ENCODE results near the gene DNAJC15. TPM values are rescaled to one million over a fixed set of nuclear protein-coding genes. Genes with fewer than 3 reads are reported as not detected.

Gene DNAJC15
- polyA plus RNA-seq (ENCODE audit: insufficient read length) = 19.1 TPM

GRCh38 chr13:43023289-43023963 is at the start of gene DNAJC15:
DNAJC15 (plus strand) TSS chr13:43023586; CDS start chr13:43023627, 41 bp downstream.
- DNase-seq = peak; percentile 90

GRCh38 chr13:42976066-42976465 is 47.3 kb upstream of the DNAJC15 start:
- DNase-seq = no peak

- DNase-seq = no peak
Observed at GRCh38 chr13:42977219-42977659, 46.1 kb upstream of the DNAJC15 start.

GRCh38 chr13:42981317-42981716 is 42.1 kb upstream of the DNAJC15 start:
- no peak for DNase-seq

GRCh38 chr13:42981853-42982252 is 41.5 kb upstream of the DNAJC15 start:
- DNase-seq = no peak

- DNase-seq = no peak
Observed at GRCh38 chr13:42984026-42984425, 39.4 kb upstream of the DNAJC15 start.

GRCh38 chr13:42984691-42985090 is 38.7 kb upstream of the DNAJC15 start:
- DNase-seq = no peak

- peak; percentile 19 for DNase-seq
Observed at GRCh38 chr13:42985312-42986175, 37.8 kb upstream of the DNAJC15 start.

GRCh38 chr13:42986176-42986574 is 37.2 kb upstream of the DNAJC15 start:
- no peak for DNase-seq

GRCh38 chr13:42990291-42991232 is 32.8 kb upstream of the DNAJC15 start:
- peak; percentile 49 for DNase-seq

- peak; percentile 8 for DNase-seq
Observed at GRCh38 chr13:42991233-42991897, 32.0 kb upstream of the DNAJC15 start.

GRCh38 chr13:42991898-42992763 is 31.3 kb upstream of the DNAJC15 start, which contains the start of gene EPSTI1:
EPSTI1 (minus strand) TSS chr13:42992241; CDS start chr13:42992165, 76 bp downstream.
- DNase-seq = peak; percentile 70

- no peak for DNase-seq
Observed at GRCh38 chr13:42992764-42993122, 30.6 kb upstream of the DNAJC15 start.

- no peak for DNase-seq
Observed at GRCh38 chr13:42994878-42995277, 28.5 kb upstream of the DNAJC15 start.

- no peak for DNase-seq
Observed at GRCh38 chr13:42996584-42996983, 26.8 kb upstream of the DNAJC15 start.

- DNase-seq = no peak
Observed at GRCh38 chr13:42997381-42997780, 26.0 kb upstream of the DNAJC15 start.

GRCh38 chr13:42999491-42999890 is 23.9 kb upstream of the DNAJC15 start:
- DNase-seq = no peak

- DNase-seq = no peak
Observed at GRCh38 chr13:43000676-43001075, 22.7 kb upstream of the DNAJC15 start.

- DNase-seq = no peak
Observed at GRCh38 chr13:43002021-43002420, 21.4 kb upstream of the DNAJC15 start.

- DNase-seq = no peak
Observed at GRCh38 chr13:43003010-43003409, 20.4 kb upstream of the DNAJC15 start.

GRCh38 chr13:43003729-43004128 is 19.7 kb upstream of the DNAJC15 start:
- DNase-seq = no peak
